ENCODE results near the gene TIMM22. TPM values are rescaled to one million over a fixed set of nuclear protein-coding genes. Genes with fewer than 3 reads are reported as not detected.
A peak's percentile ranks its signal among the peaks of the same experiment; 100 is the strongest.

Gene TIMM22
- total RNA-seq, 1 experiment from 2014 or later = 20.0 TPM

DNA sequence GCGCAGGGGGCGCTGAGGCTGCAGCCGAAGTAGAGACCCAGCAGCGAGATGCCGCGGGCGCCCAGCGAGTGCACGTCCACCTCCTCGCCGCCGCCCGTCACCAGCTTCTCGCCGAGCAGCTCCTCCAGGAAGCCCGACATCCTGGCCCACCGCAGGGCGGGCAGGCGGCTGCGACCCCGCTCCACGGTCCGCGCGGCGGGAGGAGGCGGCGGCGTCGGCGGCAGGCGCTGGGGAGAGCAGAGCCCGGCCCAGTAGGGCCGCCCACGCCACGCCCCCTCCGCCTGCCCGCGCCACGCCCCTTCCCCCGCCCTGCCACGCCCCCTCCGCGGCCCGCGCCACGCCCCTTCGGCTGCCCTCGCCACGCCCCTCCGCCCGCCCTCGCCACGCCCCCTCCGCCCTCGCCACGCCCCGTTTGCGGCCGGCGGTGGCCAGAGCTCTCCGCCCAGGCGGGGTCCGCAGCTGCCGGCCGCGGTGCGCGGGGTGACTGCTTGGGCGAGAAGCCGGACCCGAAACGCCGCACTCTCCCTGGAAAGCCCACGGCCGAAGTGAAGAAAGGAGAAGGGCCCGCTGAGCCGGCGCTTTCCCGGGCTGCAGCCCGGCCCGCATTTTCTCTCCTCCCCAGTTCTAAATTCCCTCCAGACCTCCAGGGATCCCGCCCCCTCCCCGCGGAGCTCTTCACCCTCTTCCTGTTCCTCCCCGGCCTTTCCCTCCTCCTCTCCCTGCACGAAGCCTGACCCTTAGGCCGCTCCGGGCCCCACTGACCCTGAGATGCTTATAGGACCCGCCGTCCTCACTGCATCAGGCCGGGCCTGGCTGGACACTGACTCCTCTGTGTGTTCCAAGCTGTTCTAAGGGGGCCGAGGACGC lies 17.2 kb upstream of the TIMM22 start, which contains the start of gene NXN:
Gene NXN, minus strand, starts transcription at position 238 of the 867 bp plus-strand sequence.
- ChIA-PET CTCF (interaction anchor here (0.6 to 1.6 kb wide), 11 partner anchors 17 to 568 kb away, joined by 3 to 10 read pairs (median 4); partner anchors contain the start of genes CRK and TIMM22), POLR2A (ENCODE audit: low non-redundant PET) (interaction anchor here (0.6 to 0.7 kb wide), 2 partner anchors 18 to 363 kb away, joined by 3 to 4 read pairs; no protein-coding TSS in a partner anchor)
- TF ChIP-seq, protein P1, sequence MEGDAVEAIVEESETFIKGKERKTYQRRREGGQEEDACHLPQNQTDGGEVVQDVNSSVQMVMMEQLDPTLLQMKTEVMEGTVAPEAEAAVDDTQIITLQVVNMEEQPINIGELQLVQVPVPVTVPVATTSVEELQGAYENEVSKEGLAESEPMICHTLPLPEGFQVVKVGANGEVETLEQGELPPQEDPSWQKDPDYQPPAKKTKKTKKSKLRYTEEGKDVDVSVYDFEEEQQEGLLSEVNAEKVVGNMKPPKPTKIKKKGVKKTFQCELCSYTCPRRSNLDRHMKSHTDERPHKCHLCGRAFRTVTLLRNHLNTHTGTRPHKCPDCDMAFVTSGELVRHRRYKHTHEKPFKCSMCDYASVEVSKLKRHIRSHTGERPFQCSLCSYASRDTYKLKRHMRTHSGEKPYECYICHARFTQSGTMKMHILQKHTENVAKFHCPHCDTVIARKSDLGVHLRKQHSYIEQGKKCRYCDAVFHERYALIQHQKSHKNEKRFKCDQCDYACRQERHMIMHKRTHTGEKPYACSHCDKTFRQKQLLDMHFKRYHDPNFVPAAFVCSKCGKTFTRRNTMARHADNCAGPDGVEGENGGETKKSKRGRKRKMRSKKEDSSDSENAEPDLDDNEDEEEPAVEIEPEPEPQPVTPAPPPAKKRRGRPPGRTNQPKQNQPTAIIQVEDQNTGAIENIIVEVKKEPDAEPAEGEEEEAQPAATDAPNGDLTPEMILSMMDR (conservative IDR thresholded peaks at IDR 0.05; ENCODE audit: low read depth, low read length) = 0 out of 2 replicates have a peak, but pooled peaks have one; percentile 27
- TF ChIP-seq EZH2 (IDR thresholded peaks at IDR 0.05; ENCODE audit: borderline replicate concordance, low read depth, low read length, poor library complexity, severe bottlenecking) = no peak
- no peaks in the 10 kb centered on the region for H3K9me3 ChIP-seq (ENCODE audit: low read depth, low read length, poor library complexity, severe bottlenecking)
- H3K36me3 ChIP-seq (ENCODE audit: insufficient read depth, low read length, poor library complexity, severe bottlenecking) = no peaks in the 10 kb centered on the region
- no TSS peak for BruUV-seq (replicated peaks)
- intact Hi-C loops (cut with micrococcal nuclease; ENCODE audit: unreplicated experiment) = loop anchor here (5.0 kb wide), 1 partner anchor 567 kb away; a partner anchor contains a TSS
- H3K4me1 ChIP-seq (ENCODE audit: insufficient read depth, low read length, poor library complexity, severe bottlenecking) = peaks cover 8% of the 10 kb centered on the region
- H3K4me3 ChIP-seq (ENCODE audit: low read depth, low read length, poor library complexity, severe bottlenecking) = peak within 1 kb of the TSS; percentile 54
- peaks cover 41% of the 10 kb centered on the region for H3K27me3 ChIP-seq (replicated peaks; ENCODE audit: insufficient read depth, low read depth, low read length, poor library complexity)
- H3K27ac ChIP-seq (ENCODE audit: low read depth, low read length, poor library complexity, severe bottlenecking) = no peak within 1 kb of the TSS
- DNase-seq (ENCODE audit: low spot score) = peak; percentile 74

DNA sequence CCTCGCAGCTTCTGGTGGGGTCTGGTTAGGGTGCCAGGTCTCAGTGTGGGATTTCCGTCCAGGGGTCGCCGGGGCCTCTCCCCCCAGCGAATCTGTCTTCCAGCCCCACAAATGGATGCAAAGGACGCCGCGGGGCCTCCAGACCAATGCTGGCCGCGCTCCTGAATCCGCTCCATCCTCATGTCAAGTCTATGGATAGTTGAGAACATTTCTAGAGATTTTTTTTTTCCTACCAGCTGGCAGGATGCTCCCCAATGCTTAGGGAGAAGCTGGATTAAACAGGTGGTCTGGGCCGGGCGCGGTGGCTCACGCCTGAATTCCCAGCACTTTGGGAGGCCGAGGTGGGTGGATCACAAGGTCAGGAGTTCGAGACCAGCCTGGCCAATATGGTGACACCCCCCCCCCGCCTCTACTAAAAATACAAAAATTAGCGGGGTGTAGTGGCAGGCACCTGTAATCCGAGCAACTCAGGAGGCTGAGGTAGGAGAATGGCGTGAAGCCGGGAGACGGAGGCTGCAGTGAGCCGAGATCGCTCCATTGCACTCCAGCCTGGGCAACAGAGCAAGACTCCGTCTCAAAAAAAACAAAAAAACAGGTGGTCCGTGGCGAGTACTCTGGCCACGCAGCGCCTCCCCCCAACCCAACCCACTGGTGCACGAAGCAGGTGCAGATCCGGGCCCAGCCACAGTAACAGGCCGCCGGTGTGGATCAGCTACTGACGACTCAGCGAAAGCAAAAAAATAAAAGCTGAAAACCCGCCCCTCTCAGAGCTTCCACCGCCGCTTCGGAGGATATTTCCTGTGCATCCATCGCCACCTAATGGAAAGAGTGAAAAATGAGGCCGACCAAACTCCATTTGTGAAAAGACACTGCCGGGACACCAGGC lies 16.3 kb upstream of the TIMM22 start:
- Histone ChIP-seq H3K9me3 (ENCODE audit: low read depth, low read length, poor library complexity, severe bottlenecking) (no peaks in the 10 kb centered on the region), H3K4me1 (ENCODE audit: insufficient read depth, low read length, poor library complexity, severe bottlenecking) (peaks cover 8% of the 10 kb centered on the region), H3K27ac (ENCODE audit: low read depth, low read length, poor library complexity, severe bottlenecking) (no peak overlapping the region), H3K36me3 (ENCODE audit: insufficient read depth, low read length, poor library complexity, severe bottlenecking) (no peaks in the 10 kb centered on the region), H3K4me3 (ENCODE audit: low read depth, low read length, poor library complexity, severe bottlenecking) (peak overlapping the region; percentile 54), H3K27me3 (replicated peaks; ENCODE audit: insufficient read depth, low read depth, low read length, poor library complexity) (peaks cover 32% of the 10 kb centered on the region)
- POLR2A ChIA-PET (ENCODE audit: low non-redundant PET) = no interaction called here
- CTCF ChIA-PET = interaction anchor here (0.6 to 1.6 kb wide), 21 partner anchors 16 to 570 kb away, joined by 3 to 20 read pairs (median 4); partner anchors contain the start of genes CRK, GEMIN4, TIMM22 and VPS53
- intact Hi-C loops (cut with micrococcal nuclease; ENCODE audit: unreplicated experiment) = loop anchor here (1.0 to 5.0 kb wide), 2 partner anchors 185 to 568 kb away; a partner anchor contains a TSS
- TF ChIP-seq EZH2 (IDR thresholded peaks at IDR 0.05; ENCODE audit: borderline replicate concordance, low read depth, low read length, poor library complexity, severe bottlenecking) = no peak
- TF ChIP-seq, protein P1 (conservative IDR thresholded peaks at IDR 0.05; ENCODE audit: low read depth, low read length) = peak; percentile 80
- DNase-seq (ENCODE audit: low spot score) = peak; percentile 94
- BruUV-seq (replicated peaks) = no TSS peak

DNA sequence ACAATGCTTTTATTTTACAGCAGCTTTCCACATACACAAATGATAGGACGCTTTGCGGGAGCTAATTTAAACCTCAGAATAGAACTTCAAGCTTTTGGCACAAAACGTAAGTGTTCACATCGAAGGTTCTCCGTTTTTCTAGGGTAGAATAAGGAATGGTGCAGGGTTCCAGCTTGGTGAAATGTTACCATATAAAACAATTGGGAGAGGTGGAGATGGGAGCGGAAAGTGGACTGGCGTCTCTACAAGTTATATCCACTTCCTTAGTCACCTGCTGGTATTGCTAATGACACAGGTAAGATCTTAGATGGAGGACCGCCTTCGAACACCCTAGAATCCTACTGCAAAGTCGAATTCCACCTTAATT lies 15.7 kb upstream of the TIMM22 start:
- Histone ChIP-seq H3K4me3 (ENCODE audit: low read depth, low read length, poor library complexity, severe bottlenecking) (no peak overlapping the region), H3K27ac (ENCODE audit: low read depth, low read length, poor library complexity, severe bottlenecking) (no peak overlapping the region), H3K4me1 (ENCODE audit: insufficient read depth, low read length, poor library complexity, severe bottlenecking) (peaks cover 8% of the 10 kb centered on the region), H3K9me3 (ENCODE audit: low read depth, low read length, poor library complexity, severe bottlenecking) (no peaks in the 10 kb centered on the region), H3K36me3 (ENCODE audit: insufficient read depth, low read length, poor library complexity, severe bottlenecking) (no peaks in the 10 kb centered on the region), H3K27me3 (replicated peaks; ENCODE audit: insufficient read depth, low read depth, low read length, poor library complexity) (peaks cover 26% of the 10 kb centered on the region)
- BruUV-seq (replicated peaks) = no TSS peak
- DNase-seq (ENCODE audit: low spot score) = no peak
- POLR2A ChIA-PET (ENCODE audit: low non-redundant PET) = no interaction called here
- TF ChIP-seq, protein P1 (conservative IDR thresholded peaks at IDR 0.05; ENCODE audit: low read depth, low read length) = 0 out of 2 replicates have a peak, but pooled peaks have one; percentile 15
- no peak for TF ChIP-seq EZH2 (IDR thresholded peaks at IDR 0.05; ENCODE audit: borderline replicate concordance, low read depth, low read length, poor library complexity, severe bottlenecking)
- CTCF ChIA-PET = interaction anchor here (0.6 to 1.6 kb wide), 17 partner anchors 15 to 570 kb away, joined by 3 to 20 read pairs (median 5); partner anchors contain the start of genes GEMIN4, TIMM22 and VPS53
- intact Hi-C loops (cut with micrococcal nuclease; ENCODE audit: unreplicated experiment) = loop anchor here (1.0 to 5.0 kb wide), 2 partner anchors 186 to 569 kb away; a partner anchor contains a TSS

Data from A673 (cell line).